GM10266 (cell line): ENCODE results near the gene OSBPL9.
"Not testable (repeated sequence)": the region's sequence is repeated elsewhere in the genome, so short reads cannot be mapped to it uniquely, and the experiment has no call there.

Source experiments
- DNase-seq: peaks from one replicate; pipeline ENCODE4 v3.0.0; 2012; ENCODE audit errors: extremely low spot score
- TF ChIP-seq, protein P1 (sequence below): IDR thresholded peaks from 2 replicates; pipeline ENCODE4 v1.5.1; 2012; ENCODE audit warnings: mild to moderate bottlenecking, low read depth; ENCODE audit not compliant: control insufficient read depth, insufficient read depth; ENCODE audit errors: missing control alignments

The OSBPL9 gene

GRCh38 chr1:51607681-51608095 lies 9.2 kb upstream of the OSBPL9 start:
- TF ChIP-seq, protein P1, sequence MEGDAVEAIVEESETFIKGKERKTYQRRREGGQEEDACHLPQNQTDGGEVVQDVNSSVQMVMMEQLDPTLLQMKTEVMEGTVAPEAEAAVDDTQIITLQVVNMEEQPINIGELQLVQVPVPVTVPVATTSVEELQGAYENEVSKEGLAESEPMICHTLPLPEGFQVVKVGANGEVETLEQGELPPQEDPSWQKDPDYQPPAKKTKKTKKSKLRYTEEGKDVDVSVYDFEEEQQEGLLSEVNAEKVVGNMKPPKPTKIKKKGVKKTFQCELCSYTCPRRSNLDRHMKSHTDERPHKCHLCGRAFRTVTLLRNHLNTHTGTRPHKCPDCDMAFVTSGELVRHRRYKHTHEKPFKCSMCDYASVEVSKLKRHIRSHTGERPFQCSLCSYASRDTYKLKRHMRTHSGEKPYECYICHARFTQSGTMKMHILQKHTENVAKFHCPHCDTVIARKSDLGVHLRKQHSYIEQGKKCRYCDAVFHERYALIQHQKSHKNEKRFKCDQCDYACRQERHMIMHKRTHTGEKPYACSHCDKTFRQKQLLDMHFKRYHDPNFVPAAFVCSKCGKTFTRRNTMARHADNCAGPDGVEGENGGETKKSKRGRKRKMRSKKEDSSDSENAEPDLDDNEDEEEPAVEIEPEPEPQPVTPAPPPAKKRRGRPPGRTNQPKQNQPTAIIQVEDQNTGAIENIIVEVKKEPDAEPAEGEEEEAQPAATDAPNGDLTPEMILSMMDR = no peak
- no peak for DNase-seq

DNA sequence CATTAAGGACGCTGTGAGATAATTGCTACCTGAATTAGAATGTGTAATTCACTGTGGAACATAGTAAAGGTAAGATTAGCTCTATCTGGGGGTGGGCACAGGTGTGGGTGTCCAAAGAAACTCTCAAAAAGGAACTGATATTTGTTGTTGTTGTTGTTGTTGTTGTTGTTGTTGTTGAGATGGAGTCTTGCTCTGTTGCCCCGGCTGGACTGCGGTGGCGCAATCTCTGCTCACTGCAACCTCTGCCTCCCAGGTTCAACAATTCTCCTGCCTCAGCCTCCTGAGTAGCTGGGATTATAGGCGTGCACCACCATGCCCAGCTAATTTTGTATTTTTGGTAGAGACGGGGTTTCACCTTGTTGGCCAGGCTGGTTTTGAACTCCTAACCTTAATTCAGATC lies 6.8 kb upstream of the OSBPL9 start:
- DNase-seq = not testable (repeated sequence)

DNA sequence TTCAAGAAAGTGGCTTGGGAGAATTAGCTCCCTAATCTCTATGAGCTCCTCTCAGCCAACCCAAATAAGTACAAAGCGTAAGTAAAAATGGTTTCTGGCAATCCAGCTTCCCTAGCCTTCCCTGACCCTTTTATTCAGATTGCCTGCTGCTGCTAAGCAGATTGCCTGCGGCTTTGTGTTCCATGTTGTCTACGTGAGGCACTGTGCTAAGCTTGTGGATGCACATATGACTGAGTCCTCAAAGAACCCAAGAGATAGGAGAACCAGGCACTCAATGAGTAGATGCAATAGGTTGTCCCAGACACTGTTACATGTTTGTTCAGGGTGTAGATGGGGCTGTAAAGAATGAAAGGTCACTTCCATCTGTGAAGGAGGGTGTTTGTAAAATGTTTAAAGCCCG lies 6.3 kb upstream of the OSBPL9 start:
- TF ChIP-seq, protein P1 = no peak
- DNase-seq = no peak

GRCh38 chr1:51612447-51612961 lies 4.4 kb upstream of the OSBPL9 start:
- TF ChIP-seq, protein P1 = no peak
- no peak for DNase-seq

- TF ChIP-seq, protein P1 = no peak
- no peak for DNase-seq
Observed at GRCh38 chr1:51615780-51616291, 1.1 kb upstream of the OSBPL9 start.

- TF ChIP-seq, protein P1 = no peak
- no peak for DNase-seq
Observed at GRCh38 chr1:51616490-51616889, 402 bp upstream of the OSBPL9 start.

DNA sequence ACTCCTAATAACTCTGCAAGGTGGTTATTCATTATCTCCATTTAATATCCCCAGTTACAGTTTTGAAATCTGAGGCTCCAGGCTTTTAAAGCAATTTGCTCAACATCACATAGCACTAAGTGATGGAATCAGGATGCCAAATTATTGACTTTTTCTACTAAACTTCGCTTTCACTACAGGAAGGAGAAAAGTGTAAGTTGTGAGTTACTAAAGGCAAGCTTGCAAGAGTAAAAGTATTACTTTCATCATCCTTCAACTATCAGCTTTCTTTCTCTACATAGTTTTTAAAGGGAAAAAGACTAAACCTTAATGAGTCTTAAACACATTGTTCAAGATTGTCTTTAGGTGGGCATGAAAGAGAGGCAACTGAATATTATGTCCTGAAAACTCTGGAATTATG lies 1.8 kb downstream of the OSBPL9 start:
- TF ChIP-seq, protein P1 = no peak
- DNase-seq = no peak

- DNase-seq = no peak
- TF ChIP-seq, protein P1 = no peak
Observed at GRCh38 chr1:51620470-51620869, 3.6 kb downstream of the OSBPL9 start.
